ENCODE results near the gene HNF1A. TPM values are rescaled to one million over a fixed set of nuclear protein-coding genes. Genes with fewer than 3 reads are reported as not detected.

The HNF1A gene
- total and polyA plus RNA-seq, 8 donors = 0.89 to 14.5 (median 6.0) TPM

- TF ChIP-seq POLR2AphosphoS5 (IDR thresholded peaks at IDR 0.05) = no peak
- TF ChIP-seq EP300 (IDR thresholded peaks at IDR 0.05) = no peak
- TF ChIP-seq POLR2A (IDR thresholded peaks at IDR 0.05) = no peak
- no peak for TF ChIP-seq CTCF (IDR thresholded peaks at IDR 0.05)
- Histone ChIP-seq H3K27ac (no peak overlapping the region), H3K9me3 (no peaks in the 10 kb centered on the region), H3K4me1 (no peaks in the 10 kb centered on the region), H3K4me3 (no peak overlapping the region), H3K36me3 (no peaks in the 10 kb centered on the region), H3K27me3 (peaks cover 0 to 4% (median 0%) of the 10 kb centered on the region in 3 donors)
- intact Hi-C loops (cut with DNase I; ENCODE audit: low total_unique reads) = no loop called here
- 66 to 73% (median 69%) methylated on average over 2 of the region's 2 CpGs for WGBS, 5 donors
- no peak for DNase-seq
Observed at GRCh38 chr12:121050725-121051124, 72.4 kb downstream of the HNF1A start.

Other genes starting within 250 kb of the HNF1A start
- gene SPPL3, start 74.2 kb upstream of the HNF1A start, total RNA-seq = 10 to 100 TPM; 13.9 to 63.4 (median 23.5) TPM
- 10 to 100 TPM in 1 of 3 donors, 1 to 10 TPM in 2; 5.0 to 13.4 (median 7.6) TPM for gene SPPL3, start 74.2 kb upstream of the HNF1A start, polyA plus RNA-seq
- gene C12orf43, start 37.9 kb downstream of the HNF1A start, total RNA-seq = 10 to 100 TPM in 3 of 5 donors, 1 to 10 TPM in 2; 5.5 to 42.4 (median 17.4) TPM
- 10 to 100 TPM in 1 of 3 donors, 1 to 10 TPM in 2; 8.1 to 18.3 (median 8.5) TPM for gene C12orf43, start 37.9 kb downstream of the HNF1A start, polyA plus RNA-seq
- gene OASL, start 60.7 kb downstream of the HNF1A start, total RNA-seq = 10 to 100 TPM in 3 of 5 donors, not detected in 2; 19.3 to 35.0 (median 24.8) TPM
- gene OASL, start 60.7 kb downstream of the HNF1A start, polyA plus RNA-seq = 10 to 100 TPM in 1 of 3 donors, 1 to 10 TPM in 2; 2.1 to 54.7 (median 4.5) TPM
- gene P2RX7, start 154.3 kb downstream of the HNF1A start, total RNA-seq = 1 to 10 TPM in 3 of 5 donors, not detected in 2; 1.3 to 2.2 (median 1.8) TPM
- under 1 TPM; 0.31 to 0.60 (median 0.46) TPM for gene P2RX7, start 154.3 kb downstream of the HNF1A start, polyA plus RNA-seq
- gene P2RX4, start 231.6 kb downstream of the HNF1A start, total RNA-seq = 10 to 100 TPM; 13.8 to 65.2 (median 28.8) TPM
- 10 to 100 TPM; 14.1 to 29.5 (median 24.0) TPM for gene P2RX4, start 231.6 kb downstream of the HNF1A start, polyA plus RNA-seq